GM12878 (cell line): Measurements from ENCODE around the gene PLTP. TPM values are rescaled to one million over a fixed set of nuclear protein-coding genes. Genes with fewer than 3 reads are reported as not detected.
A peak's percentile ranks its signal among the peaks of the same experiment; 100 is the strongest.

Experiments used
- ATF2 ChIP-seq: IDR thresholded peaks from 2 replicates; pipeline ENCODE4 v1.6.1; 2012; ENCODE audit warnings: low read length, inconsistent platforms
- BCLAF1 ChIP-seq: fragments of 450-650 bp; IDR thresholded peaks from 2 replicates; pipeline ENCODE4 v1.6.1; 2017; ENCODE audit warnings: antibody characterized with exemption, mild to moderate bottlenecking, moderate library complexity
- ETV6 ChIP-seq, 2 experiments: fragments of 450-650 bp in 1 of 2; IDR thresholded peaks in 1 of 2; conservative IDR thresholded peaks in 1 of 2; 2 replicates each; pipeline ENCODE4 v1.6.1; 2014; ENCODE audit warnings: antibody characterized with exemption in 1 of 2, borderline replicate concordance in 1 of 2, low read depth in 1 of 2, mild to moderate bottlenecking in 1 of 2, moderate library complexity in 1 of 2
- EZH2 ChIP-seq: IDR thresholded peaks from 2 replicates; pipeline ENCODE4 v1.6.1; 2012; ENCODE audit warnings: low read depth, mild to moderate bottlenecking, control low read depth, inconsistent platforms, low read length, borderline replicate concordance; ENCODE audit not compliant: control insufficient read depth
- FOS ChIP-seq: IDR thresholded peaks from 3 replicates; pipeline ENCODE4 v1.6.1; 2011; ENCODE audit warnings: borderline replicate concordance; ENCODE audit not compliant: insufficient read length; ENCODE audit errors: extremely low read depth
- KAT2A ChIP-seq: conservative IDR thresholded peaks from 2 replicates; pipeline ENCODE4 v1.6.1; 2011; ENCODE audit warnings: low read depth, low read length; ENCODE audit not compliant: control insufficient read depth
- MLLT1 ChIP-seq: fragments of 450-650 bp; IDR thresholded peaks from 2 replicates; pipeline ENCODE4 v1.6.1; 2016; ENCODE audit warnings: mild to moderate bottlenecking
- MYC ChIP-seq: IDR thresholded peaks from 2 replicates; pipeline ENCODE4 v1.6.1; 2011; ENCODE audit warnings: mild to moderate bottlenecking, low read length, moderate library complexity, inconsistent platforms; ENCODE audit not compliant: insufficient read depth, insufficient replicate concordance, insufficient read length, severe bottlenecking
- PAX8 ChIP-seq: fragments of 450-650 bp; IDR thresholded peaks from 2 replicates; pipeline ENCODE4 v1.6.1; 2017; ENCODE audit warnings: mild to moderate bottlenecking, moderate library complexity
- SPI1 ChIP-seq: IDR thresholded peaks from 2 replicates; pipeline ENCODE4 v1.6.1; 2011; ENCODE audit warnings: low read depth, mild to moderate bottlenecking, low read length, moderate library complexity, borderline replicate concordance; ENCODE audit not compliant: insufficient read depth
- SREBF1 ChIP-seq: IDR thresholded peaks from 2 replicates; pipeline ENCODE4 v1.6.1; 2012; ENCODE audit warnings: mild to moderate bottlenecking, low read length
- YBX1 ChIP-seq: fragments of 450-650 bp; IDR thresholded peaks from 2 replicates; pipeline ENCODE4 v1.6.1; 2016; ENCODE audit warnings: antibody characterized with exemption
- YY1 ChIP-seq: IDR thresholded peaks from 2 replicates; pipeline ENCODE4 v1.6.1; 2011; ENCODE audit warnings: low read depth, mild to moderate bottlenecking, low read length
- ZNF217 ChIP-seq: fragments of 450-650 bp; IDR thresholded peaks from 2 replicates; pipeline ENCODE4 v1.6.1; 2017; ENCODE audit warnings: antibody characterized with exemption, mild to moderate bottlenecking
- ZNF274 ChIP-seq: IDR thresholded peaks from one replicate; pipeline ENCODE4 v1.8.0; 2011; ENCODE audit not compliant: insufficient read length, insufficient read depth
- polyA plus RNA-seq, 11 experiments: library from polyadenylated mRNA; depleted of rRNA in 4 of 11; unstranded in 6 of 11; stranded (reverse) in 5 of 11; fragments of >200 nt; fragmentation: Nextera tagmentation in 4 of 11; fragmentation: Illumina TruSeq in 1 of 11; extraction: Ambion mirVana in 4 of 11; extraction: Trizol in 1 of 11; gene quantifications; 1 replicate in 1 of 11; 2 replicates in 10 of 11; pipeline versions ENCODE4 v1.2.1 to v1.2.3, GENCODE V29; 2011 to 2016; ENCODE audit warnings: inconsistent platforms in 2 of 11, missing spikeins in 2 of 11, low read depth in 1 of 11
- total RNA-seq, 4 experiments: library from RNA; depleted of rRNA in 3 of 4; stranded (reverse); fragments of >200 nt in 3 of 4; fragmentation: Illumina TruSeq in 1 of 4; extraction: Trizol in 1 of 4; gene quantifications; 2 replicates each; pipeline versions ENCODE4 v1.2.1 to v1.2.3, GENCODE V29; 2013 to 2021
- TF ChIP-seq, protein P1 (sequence below): IDR thresholded peaks from 2 replicates; pipeline ENCODE4 v1.6.1; 2012; ENCODE audit warnings: low read depth, low read length, improper control_type of control experiment
- TF ChIP-seq, protein P2 (sequence below): fragments of 450-650 bp; IDR thresholded peaks from 2 replicates; pipeline ENCODE4 v1.6.1; 2017; ENCODE audit warnings: mild to moderate bottlenecking, low read depth, inconsistent platforms; ENCODE audit not compliant: poor library complexity, severe bottlenecking
- TF ChIP-seq, protein P3 (sequence below): IDR thresholded peaks from 2 replicates; pipeline ENCODE4 v1.6.1; 2011; ENCODE audit warnings: borderline replicate concordance, low read depth, mild to moderate bottlenecking, moderate library complexity, low read length; ENCODE audit not compliant: insufficient read depth, poor library complexity, severe bottlenecking

The PLTP gene
- total and polyA plus RNA-seq, 10 of the 15 experiments (the other 5 are each of a cell fraction or from before 2014, with no cell fraction given), result 1.6 to 17.0 (median 7.6) TPM

GRCh38 chr20:45935416-45936046 lies 23.6 kb upstream of the PLTP start (continued):
- TF ChIP-seq FOS, result no peak
- TF ChIP-seq, protein P1, sequence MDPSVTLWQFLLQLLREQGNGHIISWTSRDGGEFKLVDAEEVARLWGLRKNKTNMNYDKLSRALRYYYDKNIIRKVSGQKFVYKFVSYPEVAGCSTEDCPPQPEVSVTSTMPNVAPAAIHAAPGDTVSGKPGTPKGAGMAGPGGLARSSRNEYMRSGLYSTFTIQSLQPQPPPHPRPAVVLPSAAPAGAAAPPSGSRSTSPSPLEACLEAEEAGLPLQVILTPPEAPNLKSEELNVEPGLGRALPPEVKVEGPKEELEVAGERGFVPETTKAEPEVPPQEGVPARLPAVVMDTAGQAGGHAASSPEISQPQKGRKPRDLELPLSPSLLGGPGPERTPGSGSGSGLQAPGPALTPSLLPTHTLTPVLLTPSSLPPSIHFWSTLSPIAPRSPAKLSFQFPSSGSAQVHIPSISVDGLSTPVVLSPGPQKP, result no peak
- no peak for TF ChIP-seq ETV6 (conservative IDR thresholded peaks at IDR 0.05 in 1 of 2, IDR thresholded peaks at IDR 0.05 in 1 of 2; ENCODE audit: borderline replicate concordance in 1 of 2, low read depth in 1 of 2)
- TF ChIP-seq BCLAF1, result no peak
- no peak for TF ChIP-seq ZNF274
- TF ChIP-seq EZH2, result no peak
- peak; percentile 18; the same call in 1 of the 2 replicates for TF ChIP-seq SPI1
- no peak for TF ChIP-seq YBX1
- no peak for TF ChIP-seq ATF2
- no peak for TF ChIP-seq ZNF217
- peak; percentile 91; the same call in 1 of the 2 replicates for TF ChIP-seq MLLT1
- TF ChIP-seq, protein P2, sequence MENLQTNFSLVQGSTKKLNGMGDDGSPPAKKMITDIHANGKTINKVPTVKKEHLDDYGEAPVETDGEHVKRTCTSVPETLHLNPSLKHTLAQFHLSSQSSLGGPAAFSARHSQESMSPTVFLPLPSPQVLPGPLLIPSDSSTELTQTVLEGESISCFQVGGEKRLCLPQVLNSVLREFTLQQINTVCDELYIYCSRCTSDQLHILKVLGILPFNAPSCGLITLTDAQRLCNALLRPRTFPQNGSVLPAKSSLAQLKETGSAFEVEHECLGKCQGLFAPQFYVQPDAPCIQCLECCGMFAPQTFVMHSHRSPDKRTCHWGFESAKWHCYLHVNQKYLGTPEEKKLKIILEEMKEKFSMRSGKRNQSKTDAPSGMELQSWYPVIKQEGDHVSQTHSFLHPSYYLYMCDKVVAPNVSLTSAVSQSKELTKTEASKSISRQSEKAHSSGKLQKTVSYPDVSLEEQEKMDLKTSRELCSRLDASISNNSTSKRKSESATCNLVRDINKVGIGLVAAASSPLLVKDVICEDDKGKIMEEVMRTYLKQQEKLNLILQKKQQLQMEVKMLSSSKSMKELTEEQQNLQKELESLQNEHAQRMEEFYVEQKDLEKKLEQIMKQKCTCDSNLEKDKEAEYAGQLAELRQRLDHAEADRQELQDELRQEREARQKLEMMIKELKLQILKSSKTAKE, result peak; percentile 53
- no peak for TF ChIP-seq MYC
- TF ChIP-seq, protein P3, sequence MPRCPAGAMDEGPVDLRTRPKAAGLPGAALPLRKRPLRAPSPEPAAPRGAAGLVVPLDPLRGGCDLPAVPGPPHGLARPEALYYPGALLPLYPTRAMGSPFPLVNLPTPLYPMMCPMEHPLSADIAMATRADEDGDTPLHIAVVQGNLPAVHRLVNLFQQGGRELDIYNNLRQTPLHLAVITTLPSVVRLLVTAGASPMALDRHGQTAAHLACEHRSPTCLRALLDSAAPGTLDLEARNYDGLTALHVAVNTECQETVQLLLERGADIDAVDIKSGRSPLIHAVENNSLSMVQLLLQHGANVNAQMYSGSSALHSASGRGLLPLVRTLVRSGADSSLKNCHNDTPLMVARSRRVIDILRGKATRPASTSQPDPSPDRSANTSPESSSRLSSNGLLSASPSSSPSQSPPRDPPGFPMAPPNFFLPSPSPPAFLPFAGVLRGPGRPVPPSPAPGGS, result peak; percentile 50
- TF ChIP-seq KAT2A, result no peak
- TF ChIP-seq YY1, result no peak
- TF ChIP-seq PAX8, result 0 out of 2 replicates have a peak, but pooled peaks have one; percentile 77
- TF ChIP-seq SREBF1, result no peak
